UCSD-AML1 (cell line): ENCODE results near the gene PLXNB3.
"Not testable (repeated sequence)": the region's sequence is repeated elsewhere in the genome, so short reads cannot be mapped to it uniquely, and the experiment has no call there.

ENCODE experiments used
- DNase-seq: peaks from one replicate; lab custom pipeline; 2025; ENCODE audit not compliant: unreplicated experiment; lab: John Stamatoyannopoulos, UW

Gene PLXNB3

DNA sequence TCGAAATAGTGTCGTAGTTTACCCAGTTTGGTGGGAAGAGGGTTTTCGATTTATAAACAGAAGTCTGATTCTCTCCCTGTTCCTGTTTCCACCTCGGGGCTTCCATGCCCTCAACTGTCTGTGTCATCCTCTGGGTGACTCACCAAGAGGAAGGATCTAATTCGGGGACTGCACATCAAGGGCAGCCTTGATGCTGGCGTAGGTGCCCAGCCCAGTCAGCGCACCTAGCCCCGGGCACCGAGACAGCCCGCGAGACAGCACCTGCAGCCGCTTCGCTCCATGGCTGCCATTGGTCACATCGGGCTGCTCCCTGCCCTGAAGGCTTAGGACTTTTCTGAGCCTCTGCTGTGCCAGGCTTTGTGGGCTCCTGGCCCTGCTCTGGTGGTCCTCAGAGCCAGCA, 31.6 kb upstream of the PLXNB3 start:
- no peak for DNase-seq

DNA sequence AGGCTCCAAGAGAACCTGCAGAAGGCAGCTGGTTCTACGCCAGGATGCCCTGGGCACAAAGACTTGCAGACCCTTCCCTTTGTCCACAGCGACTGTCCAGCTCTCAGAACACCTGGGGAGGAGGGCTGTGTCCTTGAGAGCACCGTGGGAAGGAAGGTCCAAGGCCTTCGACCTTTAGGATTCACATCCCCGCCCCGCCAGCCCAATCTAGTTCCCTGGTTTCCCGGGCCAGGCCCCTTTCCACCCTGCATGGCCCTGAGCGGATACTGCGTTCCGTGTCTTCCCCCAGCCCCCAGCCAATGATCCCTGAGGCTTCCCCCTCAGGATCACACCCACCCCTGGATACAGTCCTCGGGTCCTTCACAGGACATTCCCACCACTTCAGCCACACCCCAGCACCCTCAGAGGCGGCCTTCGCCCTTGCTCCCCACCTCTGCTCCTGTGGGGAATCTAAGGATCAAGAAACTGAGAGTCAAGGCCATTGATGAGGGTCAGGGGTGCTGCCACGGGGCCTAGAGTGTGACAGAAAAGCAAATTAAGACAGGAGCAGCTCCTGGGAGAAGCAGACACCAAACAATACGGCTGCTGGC, 30.3 kb upstream of the PLXNB3 start:
- no peak for DNase-seq

DNA sequence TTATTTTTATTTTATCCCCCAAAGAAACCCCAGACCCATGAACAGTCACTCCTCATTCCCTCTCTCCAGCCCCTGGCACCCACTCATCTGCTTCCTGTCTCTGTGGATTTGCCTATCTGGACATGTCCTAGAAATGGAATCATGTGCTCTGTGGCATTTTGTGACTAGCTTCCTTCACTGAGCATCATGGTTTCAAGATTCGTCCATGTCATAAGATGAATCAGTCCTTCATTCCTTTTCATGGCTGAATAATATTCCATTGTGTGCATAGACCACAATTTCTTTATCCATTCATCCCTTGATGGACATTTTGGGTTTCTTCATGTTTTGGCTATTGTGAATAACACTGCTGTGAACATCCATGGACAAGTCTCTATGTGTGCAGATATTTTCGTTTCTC, 29.2 kb upstream of the PLXNB3 start:
- no peak for DNase-seq

DNA sequence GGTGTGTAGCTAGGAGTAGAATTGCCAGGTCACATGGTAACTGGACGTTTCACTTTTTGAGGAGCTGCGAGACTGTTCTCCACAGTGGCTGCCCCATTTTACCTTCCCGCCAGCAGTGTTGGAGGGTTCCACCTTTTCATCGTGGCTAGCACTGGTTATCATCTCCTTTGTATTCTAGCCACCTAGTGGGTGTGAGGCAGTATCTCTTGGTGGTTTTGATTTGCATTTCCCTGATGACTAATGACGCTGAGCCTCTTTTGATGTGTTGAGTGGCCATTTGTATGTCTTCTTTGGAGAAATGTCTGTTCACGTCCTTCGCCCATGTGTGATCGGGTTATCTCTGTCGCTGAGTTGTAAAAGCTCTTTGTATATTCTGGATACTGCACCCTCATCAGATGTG, 28.8 kb upstream of the PLXNB3 start:
- no peak for DNase-seq

DNA sequence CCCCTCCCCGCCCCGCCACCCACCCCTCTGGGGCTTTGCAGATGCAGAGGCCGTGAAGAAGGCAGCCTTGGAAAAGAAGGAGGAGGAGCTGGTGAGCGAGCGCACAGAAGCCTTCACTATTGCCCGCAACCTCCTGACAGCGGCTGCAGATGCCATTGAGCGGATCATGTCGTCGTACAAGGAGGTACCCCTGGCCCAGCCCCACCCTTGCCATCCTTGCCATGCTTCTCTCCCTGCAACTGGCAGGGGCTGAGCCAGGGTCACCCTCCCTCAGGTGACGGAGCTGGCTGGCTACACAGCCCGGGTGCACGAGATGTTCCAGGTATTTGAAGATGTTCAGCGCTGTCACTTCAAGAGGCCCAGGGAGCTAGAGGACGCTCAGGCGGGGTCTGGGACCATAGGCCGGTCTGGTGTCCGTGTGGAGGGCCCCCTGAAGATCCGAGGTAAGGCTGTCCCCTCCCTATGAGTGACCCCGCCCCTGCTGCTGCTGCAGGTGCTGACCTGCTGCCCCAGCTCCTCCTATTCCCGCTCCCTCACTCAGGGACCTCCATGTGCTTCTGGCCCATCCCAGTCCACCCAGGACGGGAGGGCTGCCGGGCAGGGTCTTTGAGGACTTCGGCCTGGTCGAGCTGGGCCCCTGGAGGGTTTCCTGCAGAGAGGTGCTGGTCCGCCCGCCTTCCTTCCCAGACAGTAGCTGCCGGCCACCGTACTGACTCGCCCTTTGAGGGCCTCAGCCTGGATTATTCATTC, 27.8 kb upstream of the PLXNB3 start:
- DNase-seq = no peak

DNA sequence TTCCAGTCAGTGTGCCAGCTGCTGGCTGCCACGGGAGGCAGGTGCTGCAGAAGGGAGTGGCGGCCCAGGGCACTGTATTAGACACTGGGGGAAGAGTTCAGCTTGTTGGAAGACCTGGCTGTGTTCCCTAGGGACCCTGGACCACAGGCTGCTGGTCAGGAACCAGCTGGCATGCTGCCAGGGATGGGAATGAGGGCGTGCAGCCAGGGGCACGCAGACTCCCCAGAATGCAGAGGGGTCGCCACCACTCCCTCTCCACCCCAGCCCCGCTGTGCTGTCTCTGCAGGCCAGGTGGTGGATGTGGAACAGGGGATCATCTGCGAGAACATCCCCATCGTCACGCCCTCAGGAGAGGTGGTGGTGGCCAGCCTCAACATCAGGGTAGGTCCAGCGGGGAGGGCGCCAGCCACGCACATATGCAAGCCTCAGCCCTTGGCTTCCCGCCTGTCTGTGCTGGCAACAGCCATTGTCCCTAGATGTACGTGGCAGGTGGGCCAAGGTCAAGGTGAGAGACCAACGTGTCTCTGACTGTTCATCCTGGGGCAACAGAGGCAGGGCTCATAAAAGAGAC, 27.1 kb upstream of the PLXNB3 start:
- no peak for DNase-seq

DNA sequence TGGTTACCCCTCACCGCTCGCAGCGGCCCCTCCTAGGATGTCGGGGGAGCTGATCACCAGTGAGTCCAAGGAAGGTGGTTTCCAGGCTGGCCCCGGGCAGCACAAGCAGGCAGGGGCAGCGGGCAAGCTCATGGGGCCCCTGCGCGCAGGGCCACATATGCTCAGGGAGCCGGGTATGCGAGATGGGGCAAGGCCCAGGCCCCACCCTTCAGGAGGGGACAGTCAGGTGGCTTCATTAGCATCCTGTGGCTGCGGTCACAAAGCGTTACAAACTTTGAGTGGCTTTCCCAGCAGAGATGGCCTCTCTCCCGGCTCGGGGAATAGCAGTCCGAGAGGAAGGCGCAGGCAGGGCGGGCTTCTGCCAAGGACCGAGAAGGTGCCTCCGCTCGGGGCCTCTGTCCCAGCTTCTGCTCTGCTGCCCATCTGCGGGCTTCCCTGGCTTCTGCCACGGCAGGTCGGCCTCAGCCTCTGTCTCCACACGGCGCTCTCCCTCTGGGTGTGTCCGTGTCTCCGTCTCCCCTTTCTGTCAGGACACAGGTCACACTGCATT, 25.9 kb upstream of the PLXNB3 start:
- DNase-seq = no peak

DNA sequence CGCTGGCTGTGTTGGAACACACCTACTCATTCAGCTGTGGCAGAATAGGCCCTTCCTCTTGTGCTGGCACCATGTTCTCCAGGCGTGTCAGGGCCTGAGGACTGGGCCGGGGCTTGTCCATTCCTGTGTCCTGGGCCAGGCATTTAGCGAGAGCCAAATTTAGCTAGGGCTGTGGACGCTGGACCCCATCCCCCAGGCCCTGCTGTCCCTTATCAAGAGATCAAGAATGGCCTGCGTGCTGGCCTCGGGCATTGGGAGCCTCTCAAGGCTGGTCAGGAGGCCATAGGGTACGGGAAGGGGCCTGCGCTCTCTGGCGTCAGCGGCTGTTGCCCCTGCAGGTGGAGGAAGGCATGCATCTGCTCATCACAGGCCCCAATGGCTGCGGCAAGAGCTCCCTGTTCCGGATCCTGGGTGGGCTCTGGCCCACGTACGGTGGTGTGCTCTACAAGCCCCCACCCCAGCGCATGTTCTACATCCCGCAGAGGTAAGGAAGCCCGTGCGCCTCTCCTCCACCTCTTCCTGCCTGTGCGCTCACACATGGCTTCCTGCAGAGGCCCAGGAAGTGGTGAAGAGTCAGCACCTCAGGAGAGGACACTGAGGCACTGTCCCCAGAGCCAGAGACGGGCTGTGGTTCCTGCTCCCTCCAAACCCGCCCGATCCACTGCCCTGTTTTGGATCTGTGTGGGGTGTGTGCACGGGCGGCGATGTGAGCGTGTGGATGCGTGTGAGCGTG, 24.1 kb upstream of the PLXNB3 start:
- no peak for DNase-seq

DNA sequence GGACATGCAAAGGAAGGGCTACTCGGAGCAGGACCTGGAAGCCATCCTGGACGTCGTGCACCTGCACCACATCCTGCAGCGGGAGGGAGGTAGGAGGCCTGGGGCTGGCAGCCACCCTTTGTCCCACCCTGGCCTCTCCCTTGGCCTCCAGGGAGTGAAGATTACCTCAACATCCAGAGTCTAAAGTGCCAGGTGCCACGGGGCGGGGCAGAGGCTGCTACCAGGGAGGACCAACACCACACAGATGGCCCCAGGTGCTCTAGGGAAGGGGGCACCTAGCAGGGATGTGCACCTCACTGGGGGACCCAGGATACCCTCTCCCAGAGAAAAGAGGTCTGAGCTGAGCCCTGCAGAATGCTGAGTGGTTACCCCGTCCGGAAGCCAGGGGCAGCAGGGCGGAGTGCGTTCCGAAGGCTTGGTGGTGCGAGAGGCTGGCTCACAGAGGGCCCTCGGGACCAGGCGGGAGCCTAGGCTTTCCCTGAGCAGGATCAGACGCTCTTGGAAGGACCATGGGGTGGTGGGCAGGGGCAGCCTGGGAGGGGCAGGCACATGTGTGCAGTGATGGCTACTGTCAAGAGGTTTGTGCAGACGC, 23.3 kb upstream of the PLXNB3 start:
- no peak for DNase-seq

DNA sequence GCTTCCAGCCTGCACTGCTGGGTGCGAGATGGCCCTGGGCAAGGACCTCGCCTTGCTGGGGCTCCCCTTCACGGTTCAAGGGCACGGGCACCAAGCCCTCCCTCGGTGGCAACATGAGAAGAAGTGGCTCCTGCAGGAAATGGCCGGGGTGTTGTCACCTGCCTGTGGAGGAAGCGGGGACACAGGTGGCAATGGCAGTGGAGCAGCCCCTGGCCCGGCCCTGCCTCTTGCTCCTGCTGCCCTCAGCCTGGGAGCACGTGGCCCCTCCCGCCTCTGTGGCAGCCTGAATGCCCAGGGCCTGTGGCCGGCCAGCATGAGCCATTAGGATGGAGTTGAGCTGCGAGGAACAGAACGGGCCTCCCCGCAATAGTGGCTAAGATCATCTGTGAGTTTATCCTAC, 22.6 kb upstream of the PLXNB3 start:
- no peak for DNase-seq

DNA sequence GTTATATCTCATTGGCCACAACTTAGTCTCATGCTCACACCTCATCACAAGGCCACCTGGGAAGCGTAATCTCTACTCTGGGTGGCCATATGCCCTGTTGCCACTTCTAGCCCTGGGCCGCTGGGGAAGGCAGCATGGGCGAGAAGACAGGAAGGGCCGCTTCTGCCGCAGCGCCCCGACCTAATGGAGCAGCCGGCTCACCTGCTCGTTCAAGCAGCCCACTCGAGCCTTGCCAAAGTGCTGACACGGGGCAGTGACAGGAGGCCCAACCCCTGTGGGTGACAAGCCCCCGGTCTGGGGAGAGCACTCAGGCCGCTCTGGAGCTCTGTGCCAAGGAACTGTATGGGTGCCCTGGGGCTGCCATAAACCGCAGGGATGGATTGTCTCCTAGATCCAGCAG, 21.9 kb upstream of the PLXNB3 start:
- DNase-seq = not testable (repeated sequence)

DNA sequence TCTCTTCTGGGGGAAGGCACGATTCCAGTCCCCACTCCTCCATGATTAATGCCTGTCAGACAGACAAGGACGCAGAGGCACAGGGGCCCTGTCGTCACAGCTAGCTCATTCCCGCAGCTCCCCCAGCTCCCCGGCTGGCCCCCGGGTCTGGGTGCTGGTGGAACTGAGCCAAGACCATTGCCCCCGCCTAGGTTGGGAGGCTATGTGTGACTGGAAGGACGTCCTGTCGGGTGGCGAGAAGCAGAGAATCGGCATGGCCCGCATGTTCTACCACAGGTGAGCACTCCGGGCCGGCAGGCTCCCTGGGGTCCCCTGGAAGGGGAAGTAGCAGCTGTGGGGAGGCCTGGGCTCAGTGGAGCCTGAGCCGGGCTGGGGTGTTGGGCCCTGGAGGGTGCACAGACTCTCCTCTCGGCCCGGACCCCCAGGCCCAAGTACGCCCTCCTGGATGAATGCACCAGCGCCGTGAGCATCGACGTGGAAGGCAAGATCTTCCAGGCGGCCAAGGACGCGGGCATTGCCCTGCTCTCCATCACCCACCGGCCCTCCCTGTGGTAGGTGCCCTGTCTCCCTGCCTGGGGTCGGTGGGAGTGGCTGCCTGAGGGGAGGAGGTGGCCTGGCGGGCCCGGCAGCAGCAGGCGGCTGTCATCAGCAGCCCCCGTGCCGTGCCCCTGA, 21.1 kb upstream of the PLXNB3 start:
- DNase-seq = not testable (repeated sequence)

DNA sequence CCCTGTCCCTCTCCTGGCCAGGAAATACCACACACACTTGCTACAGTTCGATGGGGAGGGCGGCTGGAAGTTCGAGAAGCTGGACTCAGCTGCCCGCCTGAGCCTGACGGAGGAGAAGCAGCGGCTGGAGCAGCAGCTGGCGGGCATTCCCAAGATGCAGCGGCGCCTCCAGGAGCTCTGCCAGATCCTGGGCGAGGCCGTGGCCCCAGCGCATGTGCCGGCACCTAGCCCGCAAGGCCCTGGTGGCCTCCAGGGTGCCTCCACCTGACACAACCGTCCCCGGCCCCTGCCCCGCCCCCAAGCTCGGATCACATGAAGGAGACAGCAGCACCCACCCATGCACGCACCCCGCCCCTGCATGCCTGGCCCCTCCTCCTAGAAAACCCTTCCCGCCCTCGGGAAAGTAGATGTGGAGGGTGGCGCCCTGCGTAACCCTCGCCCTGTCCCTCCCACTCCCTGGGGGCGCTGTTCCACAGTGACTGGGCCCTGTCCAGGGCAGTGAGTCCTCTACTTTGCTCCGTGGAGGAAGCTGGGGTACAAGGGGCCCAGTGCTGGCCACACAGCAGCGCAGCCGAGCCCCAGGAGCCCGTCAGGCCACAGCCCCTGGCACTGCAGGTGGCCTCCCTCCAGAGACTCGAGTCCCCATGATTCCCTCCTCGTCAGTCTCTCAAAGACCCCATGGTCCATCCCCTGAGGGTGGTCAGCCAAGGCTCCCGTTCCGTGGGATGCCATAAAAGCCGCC, 20.4 kb upstream of the PLXNB3 start:
- DNase-seq = not testable (repeated sequence)

DNA sequence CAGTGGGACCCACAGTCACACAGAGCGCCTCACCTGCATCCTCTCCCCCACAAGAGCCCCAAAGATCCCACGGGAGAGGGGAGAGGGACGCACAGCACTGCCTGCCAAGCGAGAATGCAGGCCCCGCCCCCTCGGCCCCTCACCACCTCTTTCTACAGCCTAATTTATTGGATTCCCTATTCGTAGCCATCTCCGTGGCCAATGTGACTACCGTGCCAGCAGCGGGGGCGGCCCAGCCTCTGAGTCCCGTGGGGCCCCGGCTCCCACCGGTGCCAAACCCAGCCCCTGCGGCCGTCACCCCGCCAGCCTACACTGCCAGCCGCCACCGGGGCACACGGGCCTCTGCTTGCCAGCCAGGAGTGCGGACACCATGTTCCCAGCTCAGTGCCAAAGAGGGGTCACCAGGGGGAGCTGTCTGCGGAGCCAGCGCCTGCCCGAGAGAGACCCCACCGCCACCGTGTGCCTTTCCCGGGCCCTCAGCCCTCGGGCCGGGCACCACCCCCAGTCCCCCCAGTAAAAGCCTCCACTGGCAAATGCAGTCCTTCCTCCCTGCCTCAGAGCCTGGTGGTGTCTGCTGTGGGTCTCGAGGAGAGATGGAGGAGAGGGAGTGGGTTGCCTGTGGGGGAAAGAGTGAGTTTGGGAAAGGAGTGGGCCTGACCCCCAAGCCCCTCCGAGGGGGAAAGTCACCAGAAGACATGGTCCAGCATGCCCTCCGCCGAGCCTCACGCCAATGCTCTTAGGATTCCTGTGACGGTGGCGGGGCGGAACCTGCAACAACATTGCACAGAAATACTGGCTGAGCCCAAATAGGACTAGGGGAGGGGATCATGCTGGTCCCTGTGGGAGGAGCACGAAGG, 19.6 kb upstream of the PLXNB3 start:
- DNase-seq = no peak

DNA sequence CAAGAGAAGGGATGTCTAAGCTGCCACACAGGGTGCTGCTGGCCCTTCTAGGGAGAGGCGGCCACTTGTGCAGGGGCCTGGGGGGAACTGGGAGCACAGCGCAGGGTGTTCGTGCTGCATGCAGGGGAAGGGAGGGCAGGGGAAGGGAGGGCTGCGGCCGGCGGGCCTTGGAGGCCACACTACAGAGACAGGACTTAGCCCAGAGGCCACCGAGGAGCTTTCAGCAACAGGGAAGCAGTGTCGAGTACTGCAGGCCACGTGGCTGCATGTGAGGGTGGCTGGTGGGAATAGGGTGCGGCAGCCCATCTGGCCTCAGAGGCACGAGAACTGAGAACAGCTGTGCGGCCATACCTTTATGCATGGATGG, 19.0 kb upstream of the PLXNB3 start:
- DNase-seq = not testable (repeated sequence)

DNA sequence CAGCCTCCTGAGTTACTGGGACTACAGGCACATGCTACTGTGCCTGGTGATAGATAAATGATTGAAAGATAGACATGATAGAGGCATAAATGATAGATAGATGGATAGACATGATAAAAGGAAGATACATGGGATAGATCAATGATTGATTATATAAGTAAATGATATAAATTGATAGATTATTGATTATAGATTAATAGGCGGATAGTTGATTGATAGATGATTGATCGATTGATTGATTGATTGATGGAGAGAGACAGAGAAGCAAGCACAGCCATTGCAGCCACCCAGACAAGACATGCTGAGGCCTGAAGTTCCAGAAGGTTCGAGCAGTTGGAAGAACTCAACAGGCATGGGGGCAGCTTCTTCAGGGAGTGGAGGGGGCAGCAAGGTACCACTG, 17.7 kb upstream of the PLXNB3 start:
- DNase-seq = no peak

DNA sequence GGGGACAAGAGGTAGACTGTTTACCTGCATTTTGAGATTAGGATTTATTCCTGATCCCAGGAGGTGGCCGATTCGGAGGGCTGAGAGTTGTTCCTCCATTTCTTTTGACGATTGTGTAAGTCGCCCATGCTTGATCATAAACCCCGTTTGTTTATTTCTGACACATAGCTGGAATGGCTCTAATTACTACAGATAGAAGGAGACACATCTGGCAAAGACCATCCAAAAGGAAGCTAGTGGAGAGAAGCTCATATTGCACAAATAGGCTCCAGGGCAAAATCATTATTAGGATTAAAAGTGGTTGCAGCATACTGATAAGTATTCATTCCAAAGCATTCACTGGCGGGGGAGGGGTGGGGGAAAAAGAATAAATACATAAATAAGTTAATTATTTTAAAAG, 17.1 kb upstream of the PLXNB3 start:
- not testable (repeated sequence) for DNase-seq

DNA sequence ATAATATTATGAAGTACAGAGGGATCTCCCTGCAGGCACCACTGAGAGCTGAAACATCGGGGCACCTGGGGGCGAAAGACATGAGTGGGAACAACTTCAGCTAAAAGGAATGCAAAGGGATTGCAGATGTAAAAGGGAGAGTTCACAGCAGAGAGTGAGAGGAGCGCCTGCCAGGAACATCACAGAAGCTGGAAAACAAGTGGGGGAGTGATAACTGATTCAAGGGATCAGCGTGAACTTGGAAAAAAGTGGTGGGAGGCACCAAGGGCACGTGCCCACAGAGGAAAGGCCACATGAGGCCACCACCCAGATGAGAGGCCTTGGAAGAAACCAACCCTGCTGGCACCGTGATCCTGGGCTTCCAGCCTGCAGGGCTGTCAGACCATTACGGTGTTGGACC, 15.0 kb upstream of the PLXNB3 start:
- DNase-seq = not testable (repeated sequence)

DNA sequence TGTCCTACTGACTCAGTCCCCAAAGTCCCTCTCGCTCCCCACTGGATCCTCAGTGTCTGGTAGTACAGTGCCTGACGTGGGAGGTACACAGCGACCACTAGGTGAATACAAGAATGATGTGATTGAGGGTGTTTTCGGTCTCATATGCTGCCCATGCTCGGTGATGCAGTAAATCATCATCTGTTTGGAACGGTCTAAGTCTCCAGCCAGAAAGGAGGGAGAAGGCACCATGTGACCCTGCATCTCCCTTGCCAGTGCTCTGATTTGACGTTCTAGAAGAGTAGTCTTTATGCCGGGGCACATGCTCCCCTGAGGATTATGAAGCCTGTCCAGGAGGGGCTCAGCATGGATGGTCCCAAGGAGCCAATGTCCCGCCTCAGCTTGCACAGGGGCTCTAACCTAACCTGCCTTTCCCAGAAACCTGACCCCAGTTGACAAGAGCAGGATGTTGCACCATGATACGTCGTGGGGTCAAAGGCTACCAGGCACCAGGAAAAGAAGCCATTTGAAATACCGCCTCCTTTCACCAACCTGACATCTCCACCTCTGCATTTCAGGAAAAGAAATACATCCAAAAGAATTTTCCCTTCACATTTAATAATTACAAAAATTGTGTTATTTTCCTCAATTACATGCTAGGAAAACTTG, 13.8 kb upstream of the PLXNB3 start:
- no peak for DNase-seq
